GM10266 (cell line): Measurements from ENCODE around the gene ALAD.

ENCODE experiments used
- DNase-seq: peaks from one replicate; pipeline ENCODE4 v3.0.0; 2012; ENCODE audit errors: extremely low spot score
- TF ChIP-seq, protein P1 (sequence below): IDR thresholded peaks from 2 replicates; pipeline ENCODE4 v1.5.1; 2012; ENCODE audit warnings: mild to moderate bottlenecking, low read depth; ENCODE audit not compliant: control insufficient read depth, insufficient read depth; ENCODE audit errors: missing control alignments

Gene ALAD

DNA sequence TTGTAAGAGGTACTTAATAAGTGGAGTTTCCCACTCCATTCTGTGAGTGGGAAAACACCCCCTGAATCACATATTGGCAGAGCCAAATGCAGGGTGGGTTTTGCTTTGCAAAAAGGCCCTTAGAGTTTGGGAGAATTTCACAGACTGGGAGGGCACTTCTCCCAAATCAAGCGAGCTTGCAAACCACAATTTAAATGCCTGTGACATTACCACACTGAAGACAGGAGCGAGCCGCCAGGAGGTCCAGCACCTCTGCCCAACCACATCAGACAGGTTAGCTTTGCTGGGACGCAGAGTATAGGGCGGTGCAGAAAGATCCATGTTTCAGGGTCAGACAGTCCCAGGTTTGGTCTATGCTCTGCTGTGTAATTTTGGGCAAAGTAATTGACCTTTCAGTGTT is 2.3 kb downstream of the ALAD start:
- no peak for DNase-seq
- TF ChIP-seq, protein P1, sequence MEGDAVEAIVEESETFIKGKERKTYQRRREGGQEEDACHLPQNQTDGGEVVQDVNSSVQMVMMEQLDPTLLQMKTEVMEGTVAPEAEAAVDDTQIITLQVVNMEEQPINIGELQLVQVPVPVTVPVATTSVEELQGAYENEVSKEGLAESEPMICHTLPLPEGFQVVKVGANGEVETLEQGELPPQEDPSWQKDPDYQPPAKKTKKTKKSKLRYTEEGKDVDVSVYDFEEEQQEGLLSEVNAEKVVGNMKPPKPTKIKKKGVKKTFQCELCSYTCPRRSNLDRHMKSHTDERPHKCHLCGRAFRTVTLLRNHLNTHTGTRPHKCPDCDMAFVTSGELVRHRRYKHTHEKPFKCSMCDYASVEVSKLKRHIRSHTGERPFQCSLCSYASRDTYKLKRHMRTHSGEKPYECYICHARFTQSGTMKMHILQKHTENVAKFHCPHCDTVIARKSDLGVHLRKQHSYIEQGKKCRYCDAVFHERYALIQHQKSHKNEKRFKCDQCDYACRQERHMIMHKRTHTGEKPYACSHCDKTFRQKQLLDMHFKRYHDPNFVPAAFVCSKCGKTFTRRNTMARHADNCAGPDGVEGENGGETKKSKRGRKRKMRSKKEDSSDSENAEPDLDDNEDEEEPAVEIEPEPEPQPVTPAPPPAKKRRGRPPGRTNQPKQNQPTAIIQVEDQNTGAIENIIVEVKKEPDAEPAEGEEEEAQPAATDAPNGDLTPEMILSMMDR = no peak

DNA sequence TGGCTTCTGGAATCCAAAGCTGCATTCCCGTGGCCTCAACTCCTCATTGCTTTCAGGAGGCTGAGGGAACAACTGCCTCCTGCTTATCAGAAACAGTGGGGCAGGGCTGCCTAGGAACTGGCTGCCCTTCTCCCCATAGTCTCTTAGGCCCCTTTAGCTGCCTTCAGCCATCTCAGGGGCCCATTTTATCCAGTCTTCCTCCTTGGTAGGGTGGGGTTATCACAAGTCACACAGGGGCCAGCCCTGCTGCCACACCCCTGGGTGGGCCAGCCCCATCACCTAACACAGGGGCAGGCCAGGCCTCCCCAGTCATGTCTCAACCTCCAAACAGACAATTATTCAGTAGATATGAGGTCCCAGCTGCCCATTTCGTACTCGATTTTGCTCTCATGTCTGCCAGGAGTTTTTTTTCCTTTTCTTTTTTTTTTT is 3.9 kb downstream of the ALAD start:
- DNase-seq = no peak
- TF ChIP-seq, protein P1 = no peak

GRCh38 chr9:113395000-113395861 is 5.9 kb downstream of the ALAD start:
- no peak for DNase-seq
- TF ChIP-seq, protein P1 = no peak

DNA sequence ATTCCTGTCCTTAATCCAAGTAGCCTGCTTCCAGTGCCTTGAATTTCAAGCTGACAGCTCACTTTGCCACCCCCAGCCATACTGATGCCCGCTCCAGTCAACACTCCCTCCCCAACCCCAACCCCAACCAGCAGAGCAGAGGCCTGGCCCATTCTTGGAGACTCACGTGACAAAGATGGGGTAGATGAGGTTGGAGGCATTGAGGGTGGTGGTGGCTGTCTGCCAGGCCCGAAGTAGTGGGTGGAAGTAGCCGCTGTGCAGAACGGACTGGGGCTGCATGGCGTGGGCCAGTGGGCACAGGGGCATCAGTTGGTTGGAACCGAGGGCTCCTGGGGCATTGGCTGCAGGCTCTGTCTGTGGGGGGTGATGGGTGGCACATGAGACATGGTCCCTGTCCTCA is 7.8 kb downstream of the ALAD start:
- TF ChIP-seq, protein P1 = no peak

GRCh38 chr9:113391917-113392316 is 9.2 kb downstream of the ALAD start:
- TF ChIP-seq, protein P1 = no peak
- no peak for DNase-seq

More for the DNA sequence above, 7.8 kb downstream of the ALAD start:
- no peak for DNase-seq

DNA sequence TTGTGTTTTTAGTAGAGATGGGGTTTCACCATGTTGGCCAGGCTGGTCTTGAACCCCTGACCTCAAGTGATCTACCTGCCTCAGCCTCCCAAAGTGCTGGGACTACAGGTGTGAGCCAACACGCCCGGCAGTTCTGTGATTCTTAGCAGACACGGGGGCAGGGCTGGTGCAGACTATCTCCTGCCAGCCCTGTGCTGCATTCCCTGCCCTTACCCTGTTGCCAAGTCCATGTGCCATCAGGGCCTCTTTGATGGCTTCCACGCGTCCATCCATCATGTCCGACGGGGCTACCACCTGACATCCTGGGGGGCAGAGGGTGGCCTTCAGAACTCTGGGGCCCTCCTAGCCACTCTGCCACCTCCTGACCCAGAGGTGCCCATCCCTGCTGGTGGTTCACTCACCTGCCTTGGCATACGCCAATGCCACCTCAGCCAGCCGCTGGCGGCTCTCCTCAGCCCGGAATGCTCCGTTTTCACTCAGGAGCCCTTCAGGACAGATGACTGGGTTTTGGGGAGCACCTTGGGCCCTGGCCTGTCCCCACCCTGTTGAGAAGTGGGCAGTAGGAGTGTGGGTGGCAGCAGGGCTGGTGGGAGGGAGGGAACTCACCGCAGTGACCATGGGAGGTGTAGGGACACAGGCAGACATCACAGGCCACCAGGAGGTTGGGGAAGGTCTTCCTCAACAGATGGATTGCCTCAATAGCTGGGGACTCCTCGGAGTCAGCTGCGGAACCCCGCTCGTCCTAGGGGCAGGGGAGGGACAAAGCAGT is 10.7 kb downstream of the ALAD start:
- TF ChIP-seq, protein P1 = no peak
- DNase-seq = no peak

- no peak for DNase-seq
- TF ChIP-seq, protein P1 = no peak
Observed at GRCh38 chr9:113389451-113389850, 11.6 kb downstream of the ALAD start.
